Measurements from ENCODE around the gene UTF1.

Gene UTF1

GRCh38 chr10:133230044-133230361, at the start of gene UTF1:
Gene UTF1 (plus strand): TSS chr10:133230217. CDS start chr10:133230289, 72 bp downstream.
- no peak for DNase-seq

- no peak for DNase-seq
Observed at GRCh38 chr10:133180965-133181639, 48.9 kb upstream of the UTF1 start.

GRCh38 chr10:133182190-133182589, 47.8 kb upstream of the UTF1 start:
- DNase-seq = no peak

- DNase-seq = no peak
Observed at GRCh38 chr10:133182791-133183645, 47.0 kb upstream of the UTF1 start.

- DNase-seq = no peak
Observed at GRCh38 chr10:133183646-133184378, 46.2 kb upstream of the UTF1 start.

- DNase-seq = no peak
Observed at GRCh38 chr10:133184591-133185244, 45.3 kb upstream of the UTF1 start.

- DNase-seq = no peak
Observed at GRCh38 chr10:133185421-133185820, 44.6 kb upstream of the UTF1 start.

GRCh38 chr10:133185916-133186315, 44.1 kb upstream of the UTF1 start:
- DNase-seq = no peak

- no peak for DNase-seq
Observed at GRCh38 chr10:133186416-133187090, 43.5 kb upstream of the UTF1 start.

- no peak for DNase-seq
Observed at GRCh38 chr10:133187091-133187905, 42.7 kb upstream of the UTF1 start.

- no peak for DNase-seq
Observed at GRCh38 chr10:133187906-133188681, 41.9 kb upstream of the UTF1 start.

- DNase-seq = no peak
Observed at GRCh38 chr10:133189256-133189655, 40.8 kb upstream of the UTF1 start.

- DNase-seq = no peak
Observed at GRCh38 chr10:133189726-133190125, 40.3 kb upstream of the UTF1 start.

- DNase-seq = no peak
Observed at GRCh38 chr10:133190225-133190624, 39.8 kb upstream of the UTF1 start.

- no peak for DNase-seq
Observed at GRCh38 chr10:133191651-133192050, 38.4 kb upstream of the UTF1 start.

- DNase-seq = no peak
Observed at GRCh38 chr10:133194151-133194550, 35.9 kb upstream of the UTF1 start.

- DNase-seq = no peak
Observed at GRCh38 chr10:133195096-133195495, 34.9 kb upstream of the UTF1 start.

- DNase-seq = no peak
Observed at GRCh38 chr10:133195611-133196010, 34.4 kb upstream of the UTF1 start.

GRCh38 chr10:133196221-133196915, 33.6 kb upstream of the UTF1 start:
- DNase-seq = no peak
